ENCODE measurements around the gene MED13L.
"Not testable (repeated sequence)": the region's sequence is repeated elsewhere in the genome, so short reads cannot be mapped to it uniquely, and the experiment has no call there.

MED13L gene

GRCh38 chr12:116012757-116013156 is 264.7 kb downstream of the MED13L start:
- no peak for DNase-seq (ENCODE audit: low read depth in 2 of 2)

GRCh38 chr12:116011217-116011616 is 266.3 kb downstream of the MED13L start:
- no peak for DNase-seq (ENCODE audit: low read depth in 2 of 2)

GRCh38 chr12:116010467-116010866 is 267.0 kb downstream of the MED13L start:
- no peak for DNase-seq (ENCODE audit: low read depth in 2 of 2)

GRCh38 chr12:116009805-116010204 is 267.7 kb downstream of the MED13L start:
- DNase-seq (ENCODE audit: low read depth in 2 of 2), result no peak

GRCh38 chr12:116006141-116006540 is 271.4 kb downstream of the MED13L start:
- no peak for DNase-seq (ENCODE audit: low read depth in 2 of 2)

GRCh38 chr12:116002890-116003536 is 274.5 kb downstream of the MED13L start:
- no peak for DNase-seq (ENCODE audit: low read depth in 2 of 2)

DNA sequence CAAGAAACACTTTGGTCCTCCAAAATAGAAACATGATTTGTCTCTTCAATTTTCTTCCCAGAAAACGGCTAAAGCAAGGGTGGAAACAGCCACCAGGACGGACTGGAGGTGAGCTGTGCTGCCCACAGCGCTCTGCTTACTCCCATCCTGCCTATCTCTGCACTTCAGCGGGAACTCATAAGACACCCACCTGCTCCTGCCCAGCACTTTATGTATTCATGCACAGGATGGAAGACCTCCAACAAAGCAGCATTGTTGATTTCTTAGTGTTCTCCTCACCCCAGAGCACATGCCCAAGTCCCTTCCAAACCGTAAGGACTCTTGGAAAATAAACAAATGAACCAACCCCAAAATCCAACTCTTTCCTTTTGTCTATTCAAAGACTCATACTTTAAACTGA is 277.2 kb downstream of the MED13L start:
- no peak for DNase-seq (ENCODE audit: low read depth in 2 of 2)

DNA sequence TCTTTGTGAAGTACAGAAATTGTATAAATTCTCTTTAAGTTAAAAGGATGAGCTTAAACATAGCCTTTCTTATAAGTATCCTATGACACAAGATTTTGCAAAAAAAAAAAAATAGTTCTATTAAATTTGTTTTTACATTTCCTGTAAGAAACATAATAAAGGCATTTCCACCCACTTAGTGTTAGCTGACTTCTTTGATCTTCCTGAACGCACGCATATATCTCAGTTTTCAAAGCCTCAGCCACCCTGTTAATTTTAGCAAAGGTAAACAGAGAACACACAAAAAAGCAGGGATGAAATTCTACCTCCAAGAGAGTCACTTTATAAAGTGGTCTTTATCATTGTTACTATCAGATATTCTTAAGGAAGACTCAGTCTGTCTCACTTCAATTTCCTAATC is 277.9 kb downstream of the MED13L start:
- DNase-seq (ENCODE audit: low read depth in 2 of 2), result no peak

- DNase-seq (ENCODE audit: low read depth in 2 of 2), result no peak
Observed at GRCh38 chr12:115998794-115999478, 278.6 kb downstream of the MED13L start.

GRCh38 chr12:115998119-115998633 is 279.3 kb downstream of the MED13L start:
- DNase-seq (ENCODE audit: low read depth in 2 of 2), result no peak

GRCh38 chr12:115993737-115994136 is 283.8 kb downstream of the MED13L start:
- DNase-seq (ENCODE audit: low read depth in 2 of 2), result no peak

DNA sequence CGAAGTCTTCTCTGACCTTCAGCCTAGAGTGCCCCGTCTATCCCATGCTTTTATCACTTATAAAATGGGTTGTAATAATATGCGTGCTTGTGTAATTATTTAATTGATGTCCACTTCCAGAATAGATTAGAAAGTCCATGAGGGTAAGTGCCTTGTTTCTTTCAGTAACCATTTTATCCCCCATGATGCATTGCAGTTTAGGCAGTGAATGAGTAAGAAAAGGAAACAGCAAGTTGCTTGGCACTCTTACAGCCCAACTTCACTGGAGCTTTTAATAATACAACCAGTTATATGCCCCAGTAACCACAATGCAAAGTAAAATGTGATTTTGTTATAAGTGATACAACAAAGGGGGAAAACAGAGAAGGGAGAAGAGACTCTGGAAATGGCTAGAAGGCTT is 287.3 kb downstream of the MED13L start:
- DNase-seq (ENCODE audit: low read depth in 2 of 2), result no peak

GRCh38 chr12:115988625-115989563 is 288.6 kb downstream of the MED13L start:
- no peak for DNase-seq (ENCODE audit: low read depth in 2 of 2)

DNA sequence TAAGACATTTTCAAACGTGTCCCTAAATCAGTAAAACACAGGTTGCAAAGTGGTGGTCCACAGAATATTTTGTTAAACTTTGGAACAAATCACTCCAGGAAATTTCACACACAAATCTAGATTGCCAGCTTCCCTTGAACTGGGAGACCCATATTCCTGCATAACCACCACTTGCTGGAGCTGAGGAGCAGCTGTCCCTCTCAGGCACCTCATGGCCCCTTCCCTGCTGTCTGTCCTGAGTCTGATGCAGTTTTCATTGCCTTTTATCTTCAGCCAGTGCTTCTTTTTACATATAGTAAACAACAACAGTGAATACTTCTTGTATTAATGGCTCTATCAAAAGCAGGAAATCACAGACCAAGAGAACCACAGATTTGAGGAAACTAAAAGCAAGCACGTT is 289.3 kb downstream of the MED13L start:
- no peak for DNase-seq (ENCODE audit: low read depth in 2 of 2)

DNA sequence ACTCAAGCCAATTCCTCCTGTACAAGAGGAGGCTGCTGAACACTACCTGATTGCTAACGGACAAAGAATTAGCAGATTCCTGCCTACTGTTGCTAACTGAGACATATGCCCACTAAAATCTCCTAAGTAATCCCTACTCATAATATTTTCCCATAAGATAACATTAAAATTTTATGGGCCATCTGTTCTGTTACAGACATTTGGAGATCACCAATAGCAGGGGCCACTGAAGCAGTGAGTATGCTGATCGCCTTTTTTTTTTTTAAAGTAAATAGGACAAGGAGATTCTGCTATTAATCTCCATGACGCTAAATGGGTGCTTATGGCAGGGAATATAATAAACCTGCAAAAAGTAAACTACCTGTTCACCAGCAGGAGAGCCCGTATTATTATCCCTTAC is 292.9 kb downstream of the MED13L start:
- DNase-seq (ENCODE audit: low read depth in 2 of 2), result no peak

DNA sequence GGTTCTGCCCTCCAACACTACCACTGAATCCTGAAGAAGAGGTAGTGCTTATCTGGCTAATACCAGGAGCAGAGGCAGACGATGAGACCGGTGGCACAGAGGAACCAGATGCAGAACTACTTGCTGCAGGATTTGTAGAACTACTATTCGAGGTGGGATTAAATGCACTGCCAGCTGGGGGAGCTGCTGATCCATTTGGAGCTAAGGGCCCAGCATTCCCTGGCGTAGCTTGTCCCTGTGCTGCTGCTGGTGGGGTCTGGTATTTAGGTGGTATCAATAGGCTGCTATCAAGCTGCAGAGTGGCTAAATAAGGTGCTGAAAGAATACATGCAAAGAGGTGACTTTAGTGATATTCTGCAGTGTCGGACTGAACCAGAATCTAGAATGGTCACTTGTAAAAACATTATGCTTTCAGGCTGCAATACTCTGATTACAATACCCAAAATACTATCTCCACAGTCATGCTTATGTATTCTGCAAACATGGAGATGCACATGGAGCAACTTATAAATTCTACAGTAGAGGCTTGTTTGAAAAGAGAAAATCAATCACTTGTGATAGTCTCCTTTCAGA is 294.2 kb downstream of the MED13L start:
- DNase-seq (ENCODE audit: low read depth in 2 of 2), result no peak

GRCh38 chr12:115980339-115980738 is 297.2 kb downstream of the MED13L start:
- DNase-seq (ENCODE audit: low read depth in 2 of 2), result no peak

DNA sequence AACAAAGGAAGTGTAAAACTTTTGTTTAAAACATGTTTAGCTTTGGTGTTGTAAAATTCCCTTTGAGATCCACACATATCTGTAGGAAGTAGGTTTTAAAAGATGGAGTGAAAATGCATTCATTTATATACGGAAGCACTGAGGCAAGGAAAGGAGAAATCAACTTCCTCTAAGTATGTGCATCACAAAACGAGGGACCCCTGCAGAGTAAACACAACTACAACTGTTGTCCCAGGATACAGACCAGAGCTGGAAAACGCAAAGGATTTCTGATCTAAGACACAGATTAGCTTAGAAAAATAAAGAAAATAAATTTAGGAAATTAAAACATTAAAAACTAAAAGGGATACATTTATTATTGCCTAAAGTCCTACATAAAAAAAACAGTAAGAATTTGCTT is 297.6 kb downstream of the MED13L start:
- no peak for DNase-seq (ENCODE audit: low read depth in 2 of 2)

- DNase-seq (ENCODE audit: low read depth in 2 of 2), result no peak
Observed at GRCh38 chr12:115979351-115979750, 298.1 kb downstream of the MED13L start.

DNA sequence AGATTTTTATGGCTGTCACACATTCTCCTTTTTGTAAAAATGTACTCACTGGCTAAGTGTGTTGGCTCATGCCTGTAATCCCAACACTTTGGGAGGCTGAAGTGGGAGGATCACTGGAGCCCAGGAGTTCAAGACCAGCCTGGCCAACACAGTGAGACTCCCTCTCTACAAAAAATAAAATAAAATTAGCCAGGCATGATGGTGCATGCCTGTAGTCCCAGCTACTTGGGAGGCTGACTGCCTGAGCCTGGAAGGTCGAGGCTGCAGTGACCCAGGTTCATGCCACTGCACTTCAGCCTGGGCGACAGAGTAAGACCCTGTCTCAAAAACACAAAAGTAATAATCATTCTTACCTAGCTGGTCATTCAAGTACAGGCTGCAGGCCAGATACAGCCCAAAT is 300.7 kb downstream of the MED13L start:
- not testable (repeated sequence) for DNase-seq (ENCODE audit: low read depth in 2 of 2)

- DNase-seq (ENCODE audit: low read depth in 2 of 2), result no peak
Observed at GRCh38 chr12:115975411-115975810, 302.1 kb downstream of the MED13L start.

All from stimulated activated CD4-positive, alpha-beta T cell treated with anti-CD3 and anti-CD28 coated beads, Interleukin-4, amount 100 ng/mL, for 48 hours (primary cell).